ENCODE results near the gene KRTAP13-2.

KRTAP13-2 gene

GRCh38 chr21:30372139-30372770 lies at the start of gene KRTAP13-2:
KRTAP13-2 (minus strand) TSS chr21:30372271; CDS start chr21:30372213, 58 bp downstream.
- DNase-seq: no peak

GRCh38 chr21:30415993-30416392 lies 43.9 kb upstream of the KRTAP13-2 start:
- DNase-seq: no peak

- DNase-seq: peak; percentile 49
Measured at GRCh38 chr21:30408782-30409494, 36.9 kb upstream of the KRTAP13-2 start.

GRCh38 chr21:30395731-30396130 lies 23.7 kb upstream of the KRTAP13-2 start, which contains the start of gene KRTAP13-1:
KRTAP13-1 (plus strand) TSS chr21:30396031; CDS start chr21:30396087, 56 bp downstream.
- DNase-seq: no peak

- no peak for DNase-seq
Measured at GRCh38 chr21:30391492-30392025, 19.5 kb upstream of the KRTAP13-2 start.

GRCh38 chr21:30382201-30382600 lies 10.1 kb upstream of the KRTAP13-2 start:
- DNase-seq: no peak

GRCh38 chr21:30355906-30356305 lies 16.2 kb downstream of the KRTAP13-2 start:
- DNase-seq: no peak

GRCh38 chr21:30354308-30355005 lies 17.6 kb downstream of the KRTAP13-2 start:
- no peak for DNase-seq

GRCh38 chr21:30351534-30351933 lies 20.5 kb downstream of the KRTAP13-2 start:
- no peak for DNase-seq

- no peak for DNase-seq
Measured at GRCh38 chr21:30349572-30349971, 22.5 kb downstream of the KRTAP13-2 start.

- no peak for DNase-seq
Measured at GRCh38 chr21:30348506-30348905, 23.6 kb downstream of the KRTAP13-2 start, which contains the start of gene KRTAP23-1. KRTAP23-1 (minus strand) TSS chr21:30348606; CDS start chr21:30348606, 0 bp downstream.

- DNase-seq: no peak
Measured at GRCh38 chr21:30345014-30345413, 27.1 kb downstream of the KRTAP13-2 start.

GRCh38 chr21:30340714-30341573 lies 31.1 kb downstream of the KRTAP13-2 start:
- DNase-seq: no peak

- DNase-seq: no peak
Measured at GRCh38 chr21:30338717-30339116, 33.4 kb downstream of the KRTAP13-2 start.

GRCh38 chr21:30337772-30338171 lies 34.3 kb downstream of the KRTAP13-2 start:
- no peak for DNase-seq

- no peak for DNase-seq
Measured at GRCh38 chr21:30337276-30337744, 34.8 kb downstream of the KRTAP13-2 start, which contains the start of gene KRTAP27-1. KRTAP27-1 (minus strand) TSS chr21:30337694; CDS start chr21:30337668, 26 bp downstream.

GRCh38 chr21:30336596-30336995 lies 35.5 kb downstream of the KRTAP13-2 start:
- DNase-seq: no peak

GRCh38 chr21:30333736-30334135 lies 38.3 kb downstream of the KRTAP13-2 start:
- no peak for DNase-seq

GRCh38 chr21:30332681-30333080 lies 39.4 kb downstream of the KRTAP13-2 start:
- DNase-seq: no peak

- no peak for DNase-seq
Measured at GRCh38 chr21:30329203-30329875, 42.7 kb downstream of the KRTAP13-2 start.

- DNase-seq: no peak
Measured at GRCh38 chr21:30326390-30326789, 45.7 kb downstream of the KRTAP13-2 start.
